Right cardiac atrium (tissue), 5 donors: ENCODE measurements around the gene PBX2. TPM values are rescaled to one million over a fixed set of nuclear protein-coding genes. Genes with fewer than 3 reads are reported as not detected.
"Not testable (repeated sequence)": the region's sequence is repeated elsewhere in the genome, so short reads cannot be mapped to it uniquely, and the experiment has no call there.

Experiments used
- ATAC-seq, 2 donors: fragments of 200-7000 bp; cut with Tn5 transposase; one replicate each; pipeline versions ENCODE4 v1.8.0 to v1.9.1; 2020; ENCODE audit warnings: moderate library complexity in 2 of 2, mild to moderate bottlenecking in 1 of 2
- DNase-seq, 3 donors: peaks; one replicate each; pipeline ENCODE4 v3.0.0-alpha.2; 2020
- H3K27ac ChIP-seq: one replicate; pipeline ENCODE4 v1.5.1; 2013; ENCODE audit warnings: mild to moderate bottlenecking, low read length, control low read depth, moderate library complexity
- H3K27me3 ChIP-seq: one replicate; pipeline ENCODE4 v1.6.1; 2013; ENCODE audit not compliant: control insufficient read depth, insufficient read depth
- H3K4me1 ChIP-seq: one replicate; pipeline ENCODE4 v1.6.1; 2013; ENCODE audit warnings: low read length; ENCODE audit not compliant: control insufficient read depth, insufficient read depth
- H3K4me3 ChIP-seq: one replicate; pipeline ENCODE4 v1.5.1; 2013; ENCODE audit warnings: low read length, control low read depth
- H3K9me3 ChIP-seq: one replicate; pipeline ENCODE4 v1.6.1; 2013; ENCODE audit warnings: low read length; ENCODE audit not compliant: control insufficient read depth
- WGBS: extraction: QIAGEN DNeasy Blood & Tissue Kit; methylation state at CpG from one replicate; pipeline ENCODE4 v1.1.7; 2013; 5-methylcytosine and 5-hydroxymethylcytosine counted together
- intact Hi-C, 4 donors: fragments of 100-400 bp; cut with DNase I; formaldehyde crosslinking; loops; one replicate each; pipeline versions ENCODE4 v1.11.0 to v1.14.0; 2022 to 2023
- microRNA-seq, 2 donors: library from miRNA; unstranded; fragments of <30 nt; microRNA quantifications; one replicate each; pipeline ENCODE4 v1.2.0, GENCODE V29; 2020 to 2021
- polyA plus RNA-seq: library from polyadenylated mRNA; stranded (reverse); fragments of 200-250 nt; gene quantifications from one replicate; pipeline ENCODE4 v1.2.3, GENCODE V29; 2013
- total RNA-seq, 4 donors: library from RNA; stranded (reverse); fragmentation: NEBNext Ultra II Directional; extraction: Animal tissue kit (Norgen Biotek cat#: 25700); gene quantifications; one replicate each; pipeline ENCODE4 v1.2.1, GENCODE V29; 2021
- donor health status: healthy with polysubstance abuse.
- donor health status: DM: no; HTN: yes; CAD: no.
- donor health status: DM: no; HTN: no; CAD: no.
- donor health status: DM: no; HTN: yes; CAD: no; lungs with severe emphysema.
- donor health status: DM: yes; HTN: yes; CAD: no.

The PBX2 gene
- total and polyA plus RNA-seq, 5 donors: 44.1 to 61.0 (median 49.6) TPM

DNA sequence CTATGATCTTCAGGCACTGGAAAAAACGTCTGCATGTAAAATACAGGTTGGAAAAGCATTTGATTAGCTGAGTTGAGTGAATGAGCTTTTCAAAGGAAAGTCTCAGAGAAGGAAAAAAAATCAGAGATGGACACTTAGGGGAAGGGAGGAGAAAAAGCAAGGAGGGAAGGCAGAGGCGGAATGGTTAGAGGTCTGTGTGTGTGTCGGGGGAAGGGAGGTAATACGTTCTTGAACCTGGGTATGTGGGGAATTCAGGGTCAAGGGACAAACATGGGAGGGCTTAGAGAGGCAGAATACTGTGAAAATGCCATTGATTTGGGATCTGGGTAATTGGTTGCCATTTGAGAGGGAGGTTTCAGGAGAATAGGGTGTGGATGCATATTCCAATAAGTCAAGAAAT lies 43.3 kb downstream of the PBX2 start:
- no peak for ATAC-seq
- Histone ChIP-seq H3K4me3 (no peak overlapping the region), H3K27ac (no peak overlapping the region), H3K4me1 (no peaks in the 10 kb centered on the region), H3K27me3 (no peaks in the 10 kb centered on the region), H3K9me3 (no peaks in the 10 kb centered on the region)
- WGBS: 30% methylated on average over 4 of the region's 4 CpGs
- no peak for DNase-seq
- intact Hi-C loops: no loop called here

- H3K4me3 ChIP-seq: no peak overlapping the region
- no peak overlapping the region for H3K27ac ChIP-seq
- intact Hi-C loops: no loop called here
- DNase-seq (no peak), ATAC-seq (no peak)
- no peaks in the 10 kb centered on the region for H3K27me3 ChIP-seq
- 39% methylated on average over 1 of the region's 1 CpG for WGBS
- H3K4me1 ChIP-seq: no peaks in the 10 kb centered on the region
- H3K9me3 ChIP-seq: no peaks in the 10 kb centered on the region
Measured at GRCh38 chr6:32146287-32146686, 43.7 kb downstream of the PBX2 start.

GRCh38 chr6:32144238-32144637 lies 45.8 kb downstream of the PBX2 start:
- ATAC-seq, H3K4me3 ChIP-seq, intact Hi-C loops: not testable (repeated sequence)

GRCh38 chr6:32140420-32141046 lies 49.5 kb downstream of the PBX2 start:
- H3K27ac ChIP-seq: no peak overlapping the region
- H3K9me3 ChIP-seq: no peaks in the 10 kb centered on the region
- intact Hi-C loops: no loop called here
- H3K27me3 ChIP-seq: no peaks in the 10 kb centered on the region
- 48% methylated on average over 5 of the region's 5 CpGs for WGBS
- ATAC-seq: no peak
- H3K4me3 ChIP-seq: no peak overlapping the region
- no peak for DNase-seq
- no peaks in the 10 kb centered on the region for H3K4me1 ChIP-seq

More at GRCh38 chr6:32144238-32144637, 45.8 kb downstream of the PBX2 start:
- not testable (repeated sequence) for H3K27me3 ChIP-seq, H3K27ac ChIP-seq, H3K4me1 ChIP-seq, DNase-seq, H3K9me3 ChIP-seq
- 81% methylated on average over 7 of the region's 7 CpGs for WGBS

GRCh38 chr6:32139590-32139989 lies 50.4 kb downstream of the PBX2 start:
- no peak overlapping the region for H3K27ac ChIP-seq
- intact Hi-C loops: no loop called here
- DNase-seq: no peak
- WGBS: 51% methylated on average over 5 of the region's 5 CpGs
- no peak for ATAC-seq
- no peaks in the 10 kb centered on the region for H3K9me3 ChIP-seq
- no peaks in the 10 kb centered on the region for H3K27me3 ChIP-seq
- no peak overlapping the region for H3K4me3 ChIP-seq
- no peaks in the 10 kb centered on the region for H3K4me1 ChIP-seq

DNA sequence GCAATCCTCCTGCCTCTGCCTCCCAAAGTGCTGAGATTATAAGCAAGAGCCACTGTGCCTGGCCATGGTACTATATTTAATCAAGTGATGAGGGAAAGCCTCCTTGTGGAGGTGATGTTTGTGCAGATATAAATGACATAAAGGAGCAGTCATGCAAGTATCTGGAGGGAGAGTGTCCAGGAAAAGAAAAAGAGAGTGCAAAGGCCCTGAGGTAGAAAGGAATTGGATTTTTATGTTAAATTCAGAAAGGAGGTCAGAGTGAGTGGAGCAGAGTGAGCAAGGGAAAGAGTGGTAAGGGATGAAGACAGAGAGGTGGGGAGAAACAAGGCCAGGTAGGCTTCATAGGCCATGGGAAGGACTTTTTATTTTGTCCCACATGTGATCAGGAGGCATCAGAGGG lies 52.5 kb downstream of the PBX2 start:
- no peak for ATAC-seq
- no peaks in the 10 kb centered on the region for H3K9me3 ChIP-seq
- no peaks in the 10 kb centered on the region for H3K27me3 ChIP-seq
- intact Hi-C loops: no loop called here
- DNase-seq: no peak
- H3K27ac ChIP-seq: no peak overlapping the region
- H3K4me3 ChIP-seq: no peak overlapping the region
- H3K4me1 ChIP-seq: no peaks in the 10 kb centered on the region

Small RNA genes lying within 50 kb of the gene (microRNA-seq; reads per million reads assigned to microRNA genes)
- gene MIR6721 (1.1 to 3.4 reads per million in 2 donors), gene MIR6833 (0.42 to 0.54 reads per million in 2 donors)

Other genes starting within 250 kb of the PBX2 start
- gene CFB, start 244.1 kb downstream of the PBX2 start, total RNA-seq: 10 to 100 TPM; 14.2 to 34.2 (median 24.2) TPM
- 10.4 TPM for gene CFB, start 244.1 kb downstream of the PBX2 start, polyA plus RNA-seq
- 10 to 100 TPM; 49.2 to 53.1 (median 50.9) TPM for gene NELFE, start 231.2 kb downstream of the PBX2 start, total RNA-seq
- 45.8 TPM for gene NELFE, start 231.2 kb downstream of the PBX2 start, polyA plus RNA-seq
- gene SKIC2, start 231.0 kb downstream of the PBX2 start, total RNA-seq: 10 to 100 TPM; 36.5 to 43.1 (median 37.0) TPM
- 28.9 TPM for gene SKIC2, start 231.0 kb downstream of the PBX2 start, polyA plus RNA-seq
- gene DXO, start 218.1 kb downstream of the PBX2 start, total RNA-seq: 10 to 100 TPM; 12.0 to 17.2 (median 16.1) TPM
- 16.9 TPM for gene DXO, start 218.1 kb downstream of the PBX2 start, polyA plus RNA-seq
- gene C4A, start 208.1 kb downstream of the PBX2 start, total RNA-seq: 100 to 1,000 TPM in 3 of 4 donors, 10 to 100 TPM in 1; 91.0 to 154 (median 139) TPM
- 40.7 TPM for gene C4A, start 208.1 kb downstream of the PBX2 start, polyA plus RNA-seq
- gene C4B, start 175.4 kb downstream of the PBX2 start, total RNA-seq: 100 to 1,000 TPM in 3 of 4 donors, 10 to 100 TPM in 1; 86.0 to 163 (median 139) TPM
- gene C4B, start 175.4 kb downstream of the PBX2 start, polyA plus RNA-seq: 41.2 TPM
- 1 to 10 TPM in 1 of 4 donors, under 1 TPM in 2, not detected in 1; 0.47 to 3.2 (median 0.51) TPM for gene CYP21A2, start 151.8 kb downstream of the PBX2 start, total RNA-seq
- gene CYP21A2, start 151.8 kb downstream of the PBX2 start, polyA plus RNA-seq: 0.48 TPM
- gene TNXB, start 80.9 kb downstream of the PBX2 start, total RNA-seq: 100 to 1,000 TPM in 3 of 4 donors, 10 to 100 TPM in 1; 77.9 to 182 (median 115) TPM
- 99.0 TPM for gene TNXB, start 80.9 kb downstream of the PBX2 start, polyA plus RNA-seq
- 10 to 100 TPM; 35.2 to 44.9 (median 38.5) TPM for gene ATF6B, start 62.0 kb downstream of the PBX2 start, total RNA-seq
- gene ATF6B, start 62.0 kb downstream of the PBX2 start, polyA plus RNA-seq: 29.2 TPM
- 1 to 10 TPM; 2.9 to 3.6 (median 3.1) TPM for gene FKBPL, start 59.9 kb downstream of the PBX2 start, total RNA-seq
- gene FKBPL, start 59.9 kb downstream of the PBX2 start, polyA plus RNA-seq: 3.5 TPM
- 1 to 10 TPM; 1.5 to 3.3 (median 1.8) TPM for gene PRRT1, start 38.3 kb downstream of the PBX2 start, total RNA-seq
- gene PRRT1, start 38.3 kb downstream of the PBX2 start, polyA plus RNA-seq: 2.6 TPM
- 10 to 100 TPM; 26.1 to 30.5 (median 30.1) TPM for gene PPT2, start 36.1 kb downstream of the PBX2 start, total RNA-seq
- 22.4 TPM for gene PPT2, start 36.1 kb downstream of the PBX2 start, polyA plus RNA-seq
- 10 to 100 TPM in 3 of 4 donors, 1 to 10 TPM in 1; 8.4 to 16.9 (median 12.9) TPM for gene EGFL8, start 25.6 kb downstream of the PBX2 start, total RNA-seq
- gene EGFL8, start 25.6 kb downstream of the PBX2 start, polyA plus RNA-seq: 12.6 TPM
- 10 to 100 TPM; 56.9 to 67.2 (median 63.1) TPM for gene AGPAT1, start 14.1 kb downstream of the PBX2 start, total RNA-seq
- gene AGPAT1, start 14.1 kb downstream of the PBX2 start, polyA plus RNA-seq: 54.9 TPM
- 10 to 100 TPM; 73.2 to 88.3 (median 76.7) TPM for gene RNF5, start 11.8 kb downstream of the PBX2 start, total RNA-seq
- 118 TPM for gene RNF5, start 11.8 kb downstream of the PBX2 start, polyA plus RNA-seq
- gene AGER, start 5.9 kb downstream of the PBX2 start, total RNA-seq: 1 to 10 TPM; 1.8 to 3.6 (median 3.5) TPM
- gene AGER, start 5.9 kb downstream of the PBX2 start, polyA plus RNA-seq: 1.6 TPM
- 1 to 10 TPM; 5.9 to 9.5 (median 8.3) TPM for gene GPSM3, start 2.4 kb upstream of the PBX2 start, total RNA-seq
- 4.0 TPM for gene GPSM3, start 2.4 kb upstream of the PBX2 start, polyA plus RNA-seq
- 10 to 100 TPM; 14.4 to 27.6 (median 22.1) TPM for gene NOTCH4, start 33.9 kb upstream of the PBX2 start, total RNA-seq
- gene NOTCH4, start 33.9 kb upstream of the PBX2 start, polyA plus RNA-seq: 33.5 TPM
- gene TSBP1, start 181.7 kb upstream of the PBX2 start, total RNA-seq: not detected
- not detected for gene TSBP1, start 181.7 kb upstream of the PBX2 start, polyA plus RNA-seq
- gene BTNL2, start 217.0 kb upstream of the PBX2 start, total RNA-seq: not detected
- not detected for gene BTNL2, start 217.0 kb upstream of the PBX2 start, polyA plus RNA-seq
- gene HLA-DRA, start 249.7 kb upstream of the PBX2 start, total RNA-seq: 100 to 1,000 TPM in 1 of 4 donors, 10 to 100 TPM in 3; 79.4 to 139 (median 88.9) TPM
- 66.7 TPM for gene HLA-DRA, start 249.7 kb upstream of the PBX2 start, polyA plus RNA-seq